GM19328 (cell line): ENCODE data around the gene UGT1A10.
"Not testable (repeated sequence)": the region's sequence is repeated elsewhere in the genome, so short reads cannot be mapped to it uniquely, and the experiment has no call there.

Source experiments
- ATAC-seq: cut with Tn5 transposase; IDR thresholded peaks from one replicate; pipeline ENCODE4 v1.9.1; 2021; ENCODE audit warnings: mild to moderate bottlenecking, moderate library complexity; ENCODE audit not compliant: unreplicated experiment

Gene UGT1A10

DNA sequence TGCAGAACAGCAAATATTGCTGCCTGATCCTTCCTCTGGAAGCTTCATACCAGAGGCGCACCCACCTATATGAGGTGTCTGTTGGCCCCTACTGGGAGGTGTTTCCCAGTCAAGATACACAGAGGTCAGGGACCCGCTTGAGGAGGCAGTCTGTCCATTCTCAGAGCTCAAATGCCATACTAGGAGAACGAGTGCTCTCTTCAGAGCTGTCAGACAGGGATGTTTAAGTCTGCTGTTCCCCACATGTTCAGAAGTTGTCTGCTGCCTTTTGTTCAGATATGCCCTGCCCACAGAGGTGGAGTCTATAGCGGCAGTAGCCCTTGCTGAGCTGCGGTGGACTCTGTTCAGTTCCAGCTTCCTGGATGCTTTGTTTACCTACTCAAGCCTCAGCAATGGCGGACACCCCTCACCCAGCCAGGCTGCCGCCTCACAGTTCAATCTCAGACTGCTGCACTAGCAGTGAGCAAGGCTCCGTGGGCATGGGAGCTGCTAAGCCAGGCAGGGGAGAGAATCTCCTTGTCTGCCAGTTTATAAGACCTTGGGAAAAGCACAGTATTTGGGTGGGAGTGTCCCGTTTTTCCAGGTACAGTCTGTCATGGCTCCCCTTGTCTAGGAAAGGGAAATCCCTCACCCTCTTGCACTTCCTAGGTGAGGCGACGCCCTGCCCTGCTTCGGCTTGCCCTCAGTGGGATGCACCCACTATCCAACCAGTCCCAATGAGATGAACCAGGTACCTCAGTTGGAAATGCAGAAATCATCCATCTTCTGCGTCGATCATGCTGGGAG, 100.8 kb downstream of the UGT1A10 start:
- ATAC-seq: not testable (repeated sequence)

GRCh38 chr2:233740870-233741269, 104.6 kb downstream of the UGT1A10 start:
- ATAC-seq: no peak

GRCh38 chr2:233743464-233744259, 107.4 kb downstream of the UGT1A10 start:
- no peak for ATAC-seq

DNA sequence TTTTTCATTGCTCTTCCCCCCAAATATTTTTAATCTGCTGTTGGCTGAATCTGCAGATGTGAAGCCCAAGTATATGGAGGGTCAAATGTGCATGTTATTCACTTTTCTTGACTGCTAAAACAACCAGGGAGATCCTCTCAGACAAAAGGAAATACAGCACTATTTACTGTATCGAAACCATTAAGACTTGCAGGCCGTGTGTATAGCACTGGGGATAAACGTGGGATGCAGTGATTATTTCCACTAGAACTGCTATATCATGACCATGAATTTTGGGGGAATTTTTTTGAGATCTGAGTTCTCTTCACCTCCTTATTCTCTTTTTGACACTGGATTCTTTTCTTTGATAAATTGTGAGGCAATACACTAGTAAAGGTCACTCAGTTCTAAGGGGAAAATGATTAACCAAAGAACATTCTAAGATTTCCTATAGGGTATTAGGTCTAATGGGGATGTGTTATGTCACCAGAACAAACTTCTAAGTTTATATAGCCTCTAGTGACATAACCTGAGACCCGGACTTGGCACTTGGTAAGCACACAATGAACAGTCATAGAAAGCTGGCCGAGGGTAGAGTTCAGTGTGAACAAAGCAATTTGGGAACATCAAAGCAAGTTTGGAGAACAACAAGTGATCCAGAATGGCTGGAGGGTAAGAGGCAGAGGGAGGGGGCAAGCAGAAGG, 109.0 kb downstream of the UGT1A10 start:
- ATAC-seq: no peak

- not testable (repeated sequence) for ATAC-seq
These were observed 109.6 kb downstream of the UGT1A10 start for GRCh38 chr2:233745838-233746237.

- ATAC-seq: no peak
These were observed 110.4 kb downstream of the UGT1A10 start for GRCh38 chr2:233746475-233747282.

DNA sequence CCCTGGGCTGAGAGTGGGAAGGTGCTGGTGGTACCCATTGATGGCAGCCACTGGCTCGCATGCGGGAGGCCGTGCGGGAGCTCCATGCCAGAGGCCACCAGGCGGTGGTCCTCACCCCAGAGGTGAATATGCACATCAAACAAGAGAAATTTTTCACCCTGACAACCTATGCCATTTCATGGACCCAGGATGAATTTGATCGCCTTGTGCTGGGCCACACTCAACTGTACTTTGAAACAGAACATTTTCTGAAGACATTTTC, 111.0 kb downstream of the UGT1A10 start:
- no peak for ATAC-seq

DNA sequence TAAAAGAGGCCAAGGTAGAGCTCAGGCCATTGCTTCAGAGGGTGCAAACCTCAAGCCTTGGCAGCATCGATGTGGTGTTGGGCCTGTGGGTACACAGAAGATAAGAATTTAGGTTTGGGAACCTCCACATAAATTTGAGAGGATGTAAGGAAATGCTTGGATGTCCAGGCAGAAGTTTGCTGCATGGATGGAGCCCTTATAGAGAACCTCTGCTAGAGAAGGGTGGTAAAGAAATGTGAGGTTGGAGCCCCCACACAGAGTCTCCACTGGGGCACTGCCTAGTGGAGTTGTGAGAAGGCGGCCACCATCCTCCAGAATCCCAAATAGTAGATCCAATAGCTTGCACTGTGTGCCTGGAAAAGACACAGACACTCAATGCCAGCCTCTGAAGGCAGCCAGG, 114.4 kb downstream of the UGT1A10 start:
- ATAC-seq: not testable (repeated sequence)

GRCh38 chr2:233751212-233752009, 115.2 kb downstream of the UGT1A10 start:
- ATAC-seq: not testable (repeated sequence)

DNA sequence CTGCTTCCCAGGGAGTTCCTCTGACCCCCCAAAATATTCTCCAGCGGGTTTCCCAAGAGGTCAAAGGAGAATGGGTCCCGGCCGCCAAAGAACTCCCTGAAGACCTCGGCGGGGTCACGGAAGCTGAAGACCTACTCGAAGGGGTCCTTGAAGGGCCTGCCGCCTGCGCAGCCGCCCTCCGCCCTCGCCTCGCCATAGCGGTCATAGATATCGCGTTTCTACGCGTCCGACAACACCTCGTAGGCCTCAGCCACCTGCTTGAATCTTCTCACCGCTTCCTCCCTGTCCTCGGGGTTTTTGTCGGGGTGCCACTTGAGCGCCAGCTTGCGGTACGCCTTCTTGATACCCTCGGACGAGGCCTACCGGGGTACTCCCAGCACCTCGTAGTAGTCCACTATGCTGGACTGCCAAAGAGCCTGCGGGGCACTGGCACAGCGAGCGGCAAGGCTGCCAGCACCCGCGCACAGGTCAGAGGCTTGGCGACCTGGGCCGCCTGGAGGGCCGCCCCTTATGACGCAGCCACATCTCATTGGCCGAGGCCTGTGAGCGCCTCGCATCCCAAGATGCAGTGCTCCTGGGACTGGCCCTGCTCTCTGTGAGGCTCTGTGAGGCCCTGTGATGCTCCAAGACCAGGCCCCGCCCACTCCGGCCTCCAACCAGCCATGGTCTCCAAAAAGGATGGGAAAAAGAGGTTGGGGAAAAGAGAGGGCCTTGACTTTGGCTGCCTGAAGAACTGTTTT, 118.8 kb downstream of the UGT1A10 start:
- ATAC-seq: no peak

GRCh38 chr2:233756429-233757081, 120.3 kb downstream of the UGT1A10 start:
- no peak for ATAC-seq

- no peak for ATAC-seq
These were observed 121.9 kb downstream of the UGT1A10 start for GRCh38 chr2:233758141-233758540.

GRCh38 chr2:233758849-233759248, 122.6 kb downstream of the UGT1A10 start:
- ATAC-seq: no peak

DNA sequence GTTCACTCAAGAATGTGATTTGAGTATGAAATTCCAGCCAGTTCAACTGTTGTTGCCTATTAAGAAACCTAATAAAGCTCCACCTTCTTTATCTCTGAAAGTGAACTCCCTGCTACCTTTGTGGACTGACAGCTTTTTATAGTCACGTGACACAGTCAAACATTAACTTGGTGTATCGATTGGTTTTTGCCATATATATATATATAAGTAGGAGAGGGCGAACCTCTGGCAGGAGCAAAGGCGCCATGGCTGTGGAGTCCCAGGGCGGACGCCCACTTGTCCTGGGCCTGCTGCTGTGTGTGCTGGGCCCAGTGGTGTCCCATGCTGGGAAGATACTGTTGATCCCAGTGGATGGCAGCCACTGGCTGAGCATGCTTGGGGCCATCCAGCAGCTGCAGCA, 123.8 kb downstream of the UGT1A10 start, which contains the start of gene UGT1A1:
TSS of gene UGT1A1 (plus strand) at position 228 of the 400 bp plus-strand sequence. CDS start at position 246, 18 bp downstream.
- ATAC-seq: no peak

GRCh38 chr2:233761040-233761769, 125.0 kb downstream of the UGT1A10 start:
- ATAC-seq: no peak

DNA sequence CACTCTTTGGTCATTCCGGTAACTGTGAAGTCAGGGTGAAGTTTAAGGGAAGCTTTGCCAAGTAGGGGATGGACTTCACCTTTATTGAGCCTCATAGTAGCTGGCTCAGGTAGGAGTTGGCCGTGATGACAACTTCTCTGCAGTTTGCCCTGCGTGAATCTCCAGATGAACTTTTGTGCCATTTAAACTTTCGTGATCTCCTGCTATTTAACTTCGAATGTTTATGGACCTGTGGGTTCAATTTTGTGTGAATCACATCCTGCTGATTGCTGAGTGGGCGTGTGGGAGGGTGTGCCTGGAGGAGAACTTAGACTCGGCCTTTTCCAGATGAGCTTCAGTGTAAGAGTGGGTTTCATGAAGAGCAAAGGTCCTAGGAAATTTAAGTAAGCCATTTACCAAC, 128.0 kb downstream of the UGT1A10 start:
- no peak for ATAC-seq

GRCh38 chr2:233764761-233765160, 128.5 kb downstream of the UGT1A10 start:
- ATAC-seq: no peak

- ATAC-seq: no peak
These were observed 130.2 kb downstream of the UGT1A10 start for GRCh38 chr2:233766416-233766815.
